Stomach (tissue), 4 donors: Measurements from ENCODE around the gene RBM48.

Experiments
- CTCF ChIP-seq, 7 experiments: fragments of 450-650 bp in 4 of 7; fragments of 200-600 bp in 3 of 7; sonication (generic) in 3 of 7; IDR thresholded peaks; one replicate each; pipeline ENCODE4 v1.5.1; 2016 to 2019; ENCODE audit warnings: antibody characterized with exemption in 7 of 7, control low read depth in 2 of 7, mild to moderate bottlenecking in 1 of 7
- POLR2AphosphoS5 ChIP-seq, 3 donors: sonication (generic); formaldehyde crosslinking; IDR thresholded peaks; one replicate each; pipeline ENCODE4 v1.6.1; 2016; ENCODE audit warnings: antibody characterized with exemption in 3 of 3

DNA sequence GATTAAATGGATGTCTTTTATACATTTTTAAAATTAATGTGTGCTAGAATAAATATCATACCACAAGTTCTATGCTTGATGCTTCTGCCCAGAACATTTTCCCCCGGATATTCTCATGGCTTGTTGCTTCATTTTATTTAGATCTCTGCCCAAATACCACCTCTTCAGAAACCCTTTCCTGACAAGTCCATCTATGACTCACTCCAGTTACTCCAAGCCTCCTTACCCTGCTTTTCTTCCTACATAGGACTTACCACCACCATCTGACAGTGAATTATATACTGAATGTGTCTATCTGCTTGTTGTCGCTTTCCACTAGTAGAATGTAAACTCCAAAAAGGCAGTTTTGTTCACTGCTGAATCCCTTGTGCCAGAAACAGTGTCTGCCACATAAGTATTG is 31.7 kb upstream of the RBM48 start:
- TF ChIP-seq CTCF (IDR thresholded peaks at IDR 0.05) (no peak), POLR2AphosphoS5 (IDR thresholded peaks at IDR 0.05) (no peak)
